OCI-LY7 (cell line): Measurements from ENCODE around the gene AREL1. TPM values are rescaled to one million over a fixed set of nuclear protein-coding genes. Genes with fewer than 3 reads are reported as not detected.

Experiments used
- BruUV-seq: library from RNA; stranded (reverse); fragments of 400-500 nt; replicated peaks from 2 replicates; lab custom pipeline; 2021; lab: Mats Ljungman, UMichigan
- CTCF ChIA-PET: fragments of 300-600 bp; sonication (Branson Sonifier 250); formaldehyde crosslinking; loops from one replicate; lab custom pipeline; 2022; ENCODE audit warnings: antibody characterized with exemption; ENCODE audit not compliant: unreplicated experiment; lab: Charles Lee
- POLR2A ChIA-PET: fragments of 300-600 bp; sonication (Branson Sonifier 250); formaldehyde crosslinking; loops from one replicate; lab custom pipeline; 2022; ENCODE audit warnings: antibody characterized with exemption; lab: Charles Lee
- DNase-seq: peaks from one replicate; pipeline ENCODE4 v3.0.0-alpha.2; 2015; ENCODE audit warnings: low spot score
- H2AFZ ChIP-seq: fragments of 200-600 bp; sonication (generic), shearing (Covaris generic); 2 replicates; pipeline ENCODE4 v1.6.1; 2014; ENCODE audit warnings: mild to moderate bottlenecking, antibody characterized with exemption, low read length, moderate library complexity
- H3K27ac ChIP-seq: fragments of 200-600 bp; sonication (generic); 2 replicates; pipeline ENCODE4 v1.5.1; 2014; ENCODE audit warnings: mixed run types, low read depth, mild to moderate bottlenecking, moderate library complexity, low read length, inconsistent platforms; ENCODE audit not compliant: poor library complexity, severe bottlenecking
- H3K36me3 ChIP-seq: fragments of 200-600 bp; sonication (generic); 2 replicates; pipeline ENCODE4 v1.6.1; 2014; ENCODE audit warnings: mild to moderate bottlenecking, antibody characterized with exemption, low read length, moderate library complexity, mixed read lengths; ENCODE audit not compliant: insufficient read depth
- H3K4me1 ChIP-seq: fragments of 200-600 bp; sonication (generic); 2 replicates; pipeline ENCODE4 v1.5.1; 2014; ENCODE audit warnings: mild to moderate bottlenecking, low read length; ENCODE audit not compliant: insufficient read depth, poor library complexity, severe bottlenecking
- H3K4me2 ChIP-seq: fragments of 200-600 bp; sonication (generic); 2 replicates; pipeline ENCODE4 v1.6.1; 2014; ENCODE audit warnings: mild to moderate bottlenecking, low read length
- H3K4me3 ChIP-seq: fragments of 200-600 bp; sonication (generic); 2 replicates; pipeline ENCODE4 v1.5.1; 2014; ENCODE audit warnings: mild to moderate bottlenecking, low read depth, low read length; ENCODE audit not compliant: poor library complexity, severe bottlenecking
- H3K79me2 ChIP-seq: fragments of 200-600 bp; sonication (generic); 2 replicates; pipeline ENCODE4 v1.6.1; 2016; ENCODE audit warnings: low read depth, mild to moderate bottlenecking, low read length, moderate library complexity, mixed read lengths; ENCODE audit not compliant: insufficient read depth
- H3K9me2 ChIP-seq: fragments of 200-600 bp; sonication (generic); 2 replicates; pipeline ENCODE4 v1.6.1; 2016; ENCODE audit warnings: mild to moderate bottlenecking, low read length, mixed read lengths; ENCODE audit not compliant: insufficient read depth
- H3K9me3 ChIP-seq: fragments of 200-600 bp; sonication (generic); 2 replicates; pipeline ENCODE4 v1.6.1; 2014; ENCODE audit warnings: mild to moderate bottlenecking, mixed run types, low read length, mixed read lengths
- H4K20me1 ChIP-seq: fragments of 200-600 bp; sonication (generic); 2 replicates; pipeline ENCODE4 v1.6.1; 2014; ENCODE audit warnings: mild to moderate bottlenecking, antibody characterized with exemption, low read length, moderate library complexity, mixed read lengths; ENCODE audit not compliant: insufficient read depth
- CTCF ChIP-seq: fragments of 200-600 bp; sonication (generic); conservative IDR thresholded peaks from 2 replicates; pipeline ENCODE4 v1.5.1; 2014; ENCODE audit warnings: mild to moderate bottlenecking, antibody characterized with exemption, low read length, moderate library complexity, mixed read lengths
- EZH2phosphoT487 ChIP-seq: fragments of 200-600 bp; sonication (generic); IDR thresholded peaks from 2 replicates; pipeline ENCODE4 v1.6.1; 2018; ENCODE audit warnings: low read depth, borderline replicate concordance, mild to moderate bottlenecking, mixed run types, antibody characterized with exemption, low read length, moderate library complexity, mixed read lengths
- intact Hi-C: fragments of 100-400 bp; cut with micrococcal nuclease; formaldehyde crosslinking; loops from one replicate; pipeline ENCODE4 v1.10.0; 2022; ENCODE audit not compliant: unreplicated experiment
- small RNA-seq: library from RNA; depleted of rRNA; stranded (forward); fragments of <200 nt; gene quantifications from one replicate; pipeline ENCODE3, GENCODE V24; 2014
- total RNA-seq, 2 experiments: library from RNA; depleted of rRNA in 1 of 2; stranded (reverse); fragments of >200 nt in 1 of 2; shearing (Covaris generic) in 1 of 2; gene quantifications; 2 replicates each; pipeline ENCODE4 v1.2.3, GENCODE V29; 2014 to 2022

The AREL1 gene
- total RNA-seq, 2 experiments from 2014 or later = 30.5 to 37.8 TPM

- no peaks in the 10 kb centered on the region for H3K9me3 ChIP-seq
- H2AFZ ChIP-seq = peak overlapping the region; percentile 97
- peak overlapping the region; percentile 68 for H3K4me3 ChIP-seq
- no peaks in the 10 kb centered on the region for H3K36me3 ChIP-seq
- H4K20me1 ChIP-seq = no peaks in the 10 kb centered on the region
- peak; percentile 64 for TF ChIP-seq CTCF
- TF ChIP-seq EZH2phosphoT487 = no peak
- peak; percentile 86 for DNase-seq
- H3K4me2 ChIP-seq = peak overlapping the region; percentile 89
- no TSS peak for BruUV-seq
- H3K9me2 ChIP-seq = no peaks in the 10 kb centered on the region
- POLR2A ChIA-PET = interaction anchor here (0.6 kb wide), 2 partner anchors 13 to 1134 kb away, joined by 4 read pairs; no protein-coding TSS in a partner anchor
- no peaks in the 10 kb centered on the region for H3K79me2 ChIP-seq
- peaks cover 24% of the 10 kb centered on the region for H3K4me1 ChIP-seq
- H3K27ac ChIP-seq = no peak overlapping the region
- CTCF ChIA-PET = interaction anchor here (0.6 kb wide), 2 partner anchors 230 to 422 kb away, joined by 3 read pairs; no protein-coding TSS in a partner anchor
- intact Hi-C loops = loop anchor here (5.0 kb wide), 1 partner anchor 250 kb away; no protein-coding TSS in a partner anchor
Measured at GRCh38 chr14:74612350-74613021, 100.4 kb downstream of the AREL1 start.

- no TSS peak for BruUV-seq
- Histone ChIP-seq H3K36me3 (no peaks in the 10 kb centered on the region), H3K4me2 (peak within 1 kb of the TSS; percentile 89), H3K9me3 (no peaks in the 10 kb centered on the region), H4K20me1 (no peaks in the 10 kb centered on the region), H3K4me3 (peak within 1 kb of the TSS; percentile 68), H3K27ac (no peak within 1 kb of the TSS), H3K9me2 (no peaks in the 10 kb centered on the region), H3K4me1 (peaks cover 24% of the 10 kb centered on the region), H3K79me2 (no peaks in the 10 kb centered on the region), H2AFZ (peak within 1 kb of the TSS; percentile 97)
- TF ChIP-seq CTCF (no peak), EZH2phosphoT487 (no peak)
- DNase-seq = no peak
- ChIA-PET POLR2A (interaction anchor here (0.6 kb wide), 2 partner anchors 14 to 1135 kb away, joined by 4 read pairs; no protein-coding TSS in a partner anchor), CTCF (interaction anchor here (0.6 kb wide), 2 partner anchors 231 to 421 kb away, joined by 3 read pairs; no protein-coding TSS in a partner anchor)
- intact Hi-C loops = loop anchor here (5.0 kb wide), 1 partner anchor 249 kb away; no protein-coding TSS in a partner anchor
Measured at GRCh38 chr14:74611650-74612349, 101.1 kb downstream of the AREL1 start, which contains the start of gene LTBP2. Gene LTBP2, minus strand, starts transcription at chr14:74612237. Its CDS starts 293 bp downstream, at chr14:74611944.

Small RNAs within 50 kb of the gene (small RNA-seq; reads per million reads assigned to genes)
- not detected for gene RF00409

Other genes starting within 250 kb of the AREL1 start
- gene NPC2, start 219.8 kb downstream of the AREL1 start, total RNA-seq (2014; rRNA removed; shearing (Covaris generic)) = 52.4 and 80.8 TPM in 2 replicates
- 37.8 and 42.1 TPM in 2 replicates for gene NPC2, start 219.8 kb downstream of the AREL1 start, total RNA-seq (2022)
- 19.6 and 38.4 TPM in 2 replicates for gene ISCA2, start 219.3 kb downstream of the AREL1 start, total RNA-seq (2014; rRNA removed; shearing (Covaris generic))
- 46.2 and 50.0 TPM in 2 replicates for gene ISCA2, start 219.3 kb downstream of the AREL1 start, total RNA-seq (2022)
- 0.21 and 0.25 TPM in 2 replicates for gene LTBP2, start 100.8 kb downstream of the AREL1 start, total RNA-seq (2014; rRNA removed; shearing (Covaris generic))
- 0.15 and 0.35 TPM in 2 replicates for gene LTBP2, start 100.8 kb downstream of the AREL1 start, total RNA-seq (2022)
- gene FCF1, start 64 bp upstream of the AREL1 start, total RNA-seq (2014; rRNA removed; shearing (Covaris generic)) = 16.1 and 23.2 TPM in 2 replicates
- 62.1 and 62.3 TPM in 2 replicates for gene FCF1, start 64 bp upstream of the AREL1 start, total RNA-seq (2022)
- gene YLPM1, start 50.2 kb upstream of the AREL1 start, total RNA-seq (2014; rRNA removed; shearing (Covaris generic)) = 45.2 and 54.3 TPM in 2 replicates
- gene YLPM1, start 50.2 kb upstream of the AREL1 start, total RNA-seq (2022) = 101 and 110 TPM in 2 replicates
- gene PROX2, start 163.1 kb upstream of the AREL1 start, total RNA-seq (2014; rRNA removed; shearing (Covaris generic)) = 0.35 and 0.51 TPM in 2 replicates
- gene PROX2, start 163.1 kb upstream of the AREL1 start, total RNA-seq (2022) = 0.74 and 0.76 TPM in 2 replicates
- gene DLST, start 168.8 kb upstream of the AREL1 start, total RNA-seq (2014; rRNA removed; shearing (Covaris generic)) = 70.2 and 74.4 TPM in 2 replicates
- gene DLST, start 168.8 kb upstream of the AREL1 start, total RNA-seq (2022) = 95.1 and 95.7 TPM in 2 replicates
- gene RPS6KL1, start 210.2 kb upstream of the AREL1 start, total RNA-seq (2014; rRNA removed; shearing (Covaris generic)) = 6.1 and 11.3 TPM in 2 replicates
- 14.0 and 15.3 TPM in 2 replicates for gene RPS6KL1, start 210.2 kb upstream of the AREL1 start, total RNA-seq (2022)
- gene PGF, start 242.5 kb upstream of the AREL1 start, total RNA-seq (2014; rRNA removed; shearing (Covaris generic)) = 0.09 and 0.13 TPM in 2 replicates
- gene PGF, start 242.5 kb upstream of the AREL1 start, total RNA-seq (2022) = 0.19 TPM in 1 of 2 replicates, not detected in the other